CD4-positive, alpha-beta T cell (primary cell): ENCODE results near the gene BAX. TPM values are rescaled to one million over a fixed set of nuclear protein-coding genes. Genes with fewer than 3 reads are reported as not detected.
A peak's percentile ranks its signal among the peaks of the same experiment; 100 is the strongest.

Experiments
- ATAC-seq: fragments of 200-7000 bp; cut with Tn5 transposase; one replicate; pipeline ENCODE4 v1.10.0; 2022; ENCODE audit warnings: mild to moderate bottlenecking; ENCODE audit not compliant: poor library complexity
- CTCF ChIA-PET: fragments of 350-600 bp; sonication (Branson Sonifier 250); formaldehyde crosslinking; loops from one replicate; lab custom pipeline; 2021; ENCODE audit warnings: antibody characterized with exemption, inconsistent platforms; lab: Charles Lee
- POLR2A ChIA-PET: fragments of 350-600 bp; sonication (Branson Sonifier 250); formaldehyde crosslinking; loops from one replicate; lab custom pipeline; 2021; ENCODE audit warnings: antibody characterized with exemption, inconsistent platforms; lab: Charles Lee
- DNase-seq, 14 experiments: peaks; one replicate each; pipeline ENCODE4 v3.0.0-alpha.2; 2013 to 2020; ENCODE audit warnings: mixed read lengths in 2 of 14
- H3K27ac ChIP-seq, 2 donors: one replicate each; pipeline versions ENCODE4 v1.5.1 to v1.7.0; 2013; ENCODE audit warnings: low read length in 2 of 2, low read depth in 1 of 2, mild to moderate bottlenecking in 1 of 2
- H3K27me3 ChIP-seq, 2 experiments: 1 replicate in 1 of 2; 2 replicates in 1 of 2; pipeline versions ENCODE4 v1.6.1 to v1.7.0; 2013; ENCODE audit warnings: low read length in 2 of 2, control low read depth in 1 of 2, mild to moderate bottlenecking in 1 of 2, moderate library complexity in 1 of 2; ENCODE audit not compliant: insufficient read depth in 2 of 2, control insufficient read depth in 1 of 2
- H3K36me3 ChIP-seq: one replicate; pipeline ENCODE4 v1.6.1; 2013; ENCODE audit warnings: low read length, control low read depth; ENCODE audit not compliant: insufficient read depth
- H3K4me1 ChIP-seq: one replicate; pipeline ENCODE4 v1.6.1; 2013; ENCODE audit warnings: low read length, control low read depth; ENCODE audit not compliant: insufficient read depth
- H3K4me3 ChIP-seq: one replicate; pipeline ENCODE4 v1.5.1; 2013; ENCODE audit warnings: mild to moderate bottlenecking, low read length, moderate library complexity
- H3K9me3 ChIP-seq, 2 experiments: 1 replicate in 1 of 2; 2 replicates in 1 of 2; pipeline versions ENCODE4 v1.6.1 to v1.7.0; 2013; ENCODE audit warnings: low read length in 2 of 2, mild to moderate bottlenecking in 2 of 2, control low read depth in 1 of 2, moderate library complexity in 1 of 2; ENCODE audit not compliant: control insufficient read depth in 1 of 2, insufficient read depth in 1 of 2
- H3K27ac Mint-ChIP-seq: one replicate; pipeline ENCODE4 v1.8.0; 2020; ENCODE audit warnings: mixed read lengths
- H3K27me3 Mint-ChIP-seq: one replicate; pipeline ENCODE4 v1.8.0; 2021; ENCODE audit warnings: mixed read lengths
- H3K36me3 Mint-ChIP-seq: one replicate; pipeline ENCODE4 v1.8.0; 2021; ENCODE audit warnings: low read depth, mixed read lengths
- H3K4me1 Mint-ChIP-seq: one replicate; pipeline ENCODE4 v1.8.0; 2021; ENCODE audit warnings: low read depth, mixed read lengths
- H3K4me3 Mint-ChIP-seq: one replicate; pipeline ENCODE4 v1.8.0; 2020; ENCODE audit warnings: mild to moderate bottlenecking, mixed read lengths
- H3K9me3 Mint-ChIP-seq: one replicate; pipeline ENCODE4 v1.8.0; 2020; ENCODE audit warnings: mixed read lengths
- CTCF ChIP-seq: fragments of 200-600 bp; IDR thresholded peaks from one replicate; pipeline ENCODE4 v1.8.0; 2022; ENCODE audit warnings: antibody characterized with exemption, mild to moderate bottlenecking
- intact Hi-C, 2 experiments: fragments of 100-400 bp; cut with DNase I in 1 of 2; cut with micrococcal nuclease in 1 of 2; formaldehyde crosslinking; loops; one replicate each; pipeline versions ENCODE4 v1.15.1 to v1.9.0; 2023 to 2025; cut with DNase I, micrococcal nuclease
- total RNA-seq, 174 experiments: library from RNA in 2 of 174; stranded (reverse) in 2 of 174; gene quantifications; one replicate each; pipeline ENCODE4 v1.2.3 and lab custom pipeline; 2021 to 2026

BAX gene
- total RNA-seq, 2 experiments from 2014 or later, result 52.9 to 60.4 TPM

- H3K27ac Mint-ChIP-seq, result peak overlapping the region; percentile 7
- H3K4me3 ChIP-seq, result no peak overlapping the region
- no peak overlapping the region for H3K27ac ChIP-seq
- ATAC-seq, result no peak
- H3K36me3 ChIP-seq, result no peaks in the 10 kb centered on the region
- no peaks in the 10 kb centered on the region for H3K9me3 Mint-ChIP-seq
- H3K9me3 ChIP-seq, result no peaks in the 10 kb centered on the region
- POLR2A ChIA-PET, result no interaction called here
- intact Hi-C loops, result no loop called here
- no peaks in the 10 kb centered on the region for H3K27me3 Mint-ChIP-seq
- peaks cover 12% of the 10 kb centered on the region for H3K36me3 Mint-ChIP-seq
- peak overlapping the region; percentile 71 for H3K4me3 Mint-ChIP-seq
- CTCF ChIA-PET, result interaction anchor here (0.7 kb wide), 1 partner anchor 34 kb away, joined by 3 read pairs; no protein-coding TSS in a partner anchor
- H3K4me1 Mint-ChIP-seq, result peaks cover 45% of the 10 kb centered on the region
- no peak for TF ChIP-seq CTCF
- no peaks in the 10 kb centered on the region for H3K27me3 ChIP-seq
- DNase-seq, result no peak
- peaks cover 47% of the 10 kb centered on the region for H3K4me1 ChIP-seq
These were observed 3.3 kb downstream of the BAX start for GRCh38 chr19:48958006-48958405.

- DNase-seq, result peak in 2 of 14 experiments; percentile 28 to 40
- ChIA-PET POLR2A (interaction anchor here (0.6 to 1.0 kb wide), 3 partner anchors 11 to 27 kb away, joined by 3 to 8 read pairs (median 5); partner anchors contain the start of gene DHDH), CTCF (interaction anchor here (0.9 kb wide), 1 partner anchor 11 kb away, joined by 3 read pairs; no protein-coding TSS in a partner anchor)
- Mint-ChIP-seq H3K9me3 (no peaks in the 10 kb centered on the region), H3K4me3 (no peak overlapping the region), H3K36me3 (peaks cover 12% of the 10 kb centered on the region), H3K27ac (no peak overlapping the region), H3K27me3 (no peaks in the 10 kb centered on the region), H3K4me1 (peaks cover 55% of the 10 kb centered on the region)
- peaks cover 58% of the 10 kb centered on the region for H3K4me1 ChIP-seq
- no peak overlapping the region for H3K4me3 ChIP-seq
- no peaks in the 10 kb centered on the region for H3K9me3 ChIP-seq
- ATAC-seq, result no peak
- H3K36me3 ChIP-seq, result no peaks in the 10 kb centered on the region
- TF ChIP-seq CTCF, result no peak
- H3K27ac ChIP-seq, result no peak overlapping the region
- intact Hi-C loops, result no loop called here
- no peaks in the 10 kb centered on the region for H3K27me3 ChIP-seq
These were observed 4.9 kb downstream of the BAX start for GRCh38 chr19:48959341-48960239.

- DNase-seq (no peak), ATAC-seq (no peak)
- peaks cover 56% of the 10 kb centered on the region for H3K4me1 ChIP-seq
- H3K27me3 ChIP-seq, result peaks cover 0 to 2% of the 10 kb centered on the region in 2 experiments
- Mint-ChIP-seq H3K27me3 (no peaks in the 10 kb centered on the region), H3K9me3 (no peaks in the 10 kb centered on the region), H3K4me3 (peak overlapping the region; percentile 60), H3K4me1 (peaks cover 59% of the 10 kb centered on the region), H3K27ac (peak overlapping the region; percentile 76), H3K36me3 (peaks cover 24% of the 10 kb centered on the region)
- no peak overlapping the region for H3K27ac ChIP-seq
- intact Hi-C loops, result no loop called here
- H3K9me3 ChIP-seq, result no peaks in the 10 kb centered on the region
- ChIA-PET POLR2A (interaction anchor here (1.0 to 1.5 kb wide), 3 partner anchors 8 to 89 kb away, joined by 3 to 5 read pairs (median 4); partner anchors contain the start of gene PPP1R15A), CTCF (interaction anchor here (1.1 kb wide), 1 partner anchor 10 kb away, joined by 5 read pairs; no protein-coding TSS in a partner anchor)
- TF ChIP-seq CTCF, result no peak
- no peak overlapping the region for H3K4me3 ChIP-seq
- peaks cover 2% of the 10 kb centered on the region for H3K36me3 ChIP-seq
These were observed 6.5 kb downstream of the BAX start for GRCh38 chr19:48961051-48961649.
